HUES6 (cell line): ENCODE data around the gene TAGLN3.

Experiments used
- H3K27ac ChIP-seq: 2 replicates; pipeline ENCODE4 v1.7.0; 2013; ENCODE audit warnings: low read depth, mild to moderate bottlenecking, low read length, inconsistent platforms
- H3K27me3 ChIP-seq: 2 replicates; pipeline ENCODE4 v1.6.1; 2013; ENCODE audit warnings: low read length; ENCODE audit not compliant: control insufficient read depth, insufficient read depth
- H3K36me3 ChIP-seq: 2 replicates; pipeline ENCODE4 v1.6.1; 2013; ENCODE audit warnings: low read length; ENCODE audit not compliant: control insufficient read depth, insufficient read depth
- H3K4me1 ChIP-seq: 2 replicates; pipeline ENCODE4 v1.6.1; 2013; ENCODE audit warnings: low read length; ENCODE audit not compliant: control insufficient read depth, insufficient read depth
- H3K4me3 ChIP-seq: 2 replicates; pipeline ENCODE4 v1.5.1; 2013; ENCODE audit warnings: low read depth, low read length
- H3K9ac ChIP-seq: one replicate; pipeline ENCODE4 v1.6.1; 2013; ENCODE audit warnings: mild to moderate bottlenecking, low read length
- H3K9me3 ChIP-seq: 2 replicates; pipeline ENCODE4 v1.6.1; 2013; ENCODE audit warnings: low read depth, low read length; ENCODE audit not compliant: control insufficient read depth, insufficient read depth

TAGLN3 gene

GRCh38 chr3:112010636-112011035 lies 11.9 kb downstream of the TAGLN3 start:
- no peaks in the 10 kb centered on the region for H3K36me3 ChIP-seq
- no peaks in the 10 kb centered on the region for H3K9me3 ChIP-seq
- no peak overlapping the region for H3K4me3 ChIP-seq
- H3K4me1 ChIP-seq = no peaks in the 10 kb centered on the region
- no peak overlapping the region for H3K9ac ChIP-seq
- no peak overlapping the region for H3K27ac ChIP-seq
- no peaks in the 10 kb centered on the region for H3K27me3 ChIP-seq

GRCh38 chr3:112011376-112011940 lies 12.7 kb downstream of the TAGLN3 start:
- Histone ChIP-seq H3K27me3 (no peaks in the 10 kb centered on the region), H3K36me3 (no peaks in the 10 kb centered on the region), H3K4me1 (no peaks in the 10 kb centered on the region; the same call in 1 of the 2 replicates), H3K4me3 (no peak overlapping the region), H3K9ac (no peak overlapping the region), H3K27ac (no peak overlapping the region), H3K9me3 (no peaks in the 10 kb centered on the region)

- no peak overlapping the region for H3K27ac ChIP-seq
- H3K9me3 ChIP-seq = no peaks in the 10 kb centered on the region
- H3K4me1 ChIP-seq = no peaks in the 10 kb centered on the region; the same call in 1 of the 2 replicates
- H3K9ac ChIP-seq = no peak overlapping the region
- no peaks in the 10 kb centered on the region for H3K27me3 ChIP-seq
- no peak overlapping the region for H3K4me3 ChIP-seq
- no peaks in the 10 kb centered on the region for H3K36me3 ChIP-seq
Observed at GRCh38 chr3:112012205-112012992, 13.7 kb downstream of the TAGLN3 start.

- Histone ChIP-seq H3K9ac (no peak overlapping the region), H3K4me3 (no peak overlapping the region), H3K9me3 (no peaks in the 10 kb centered on the region), H3K27me3 (no peaks in the 10 kb centered on the region), H3K36me3 (no peaks in the 10 kb centered on the region), H3K4me1 (no peaks in the 10 kb centered on the region; the same call in 1 of the 2 replicates), H3K27ac (no peak overlapping the region)
Observed at GRCh38 chr3:112013058-112013783, 14.5 kb downstream of the TAGLN3 start.

- no peaks in the 10 kb centered on the region; the same call in 1 of the 2 replicates for H3K4me1 ChIP-seq
Observed at GRCh38 chr3:112013784-112014143, 15.0 kb downstream of the TAGLN3 start.

GRCh38 chr3:112017091-112017490 lies 18.4 kb downstream of the TAGLN3 start:
- Histone ChIP-seq H3K4me3 (no peak overlapping the region), H3K9me3 (no peaks in the 10 kb centered on the region; the same call in 1 of the 2 replicates), H3K27ac (no peak overlapping the region), H3K4me1 (no peaks in the 10 kb centered on the region; the same call in 1 of the 2 replicates), H3K9ac (no peak overlapping the region), H3K36me3 (no peaks in the 10 kb centered on the region), H3K27me3 (no peaks in the 10 kb centered on the region)

More at GRCh38 chr3:112013784-112014143, 15.0 kb downstream of the TAGLN3 start:
- H3K27ac ChIP-seq = no peak overlapping the region
- H3K9me3 ChIP-seq = no peaks in the 10 kb centered on the region
- H3K27me3 ChIP-seq = no peaks in the 10 kb centered on the region
- H3K9ac ChIP-seq = no peak overlapping the region
- no peak overlapping the region for H3K4me3 ChIP-seq
- no peaks in the 10 kb centered on the region for H3K36me3 ChIP-seq

- H3K4me3 ChIP-seq = no peak overlapping the region
- no peak overlapping the region for H3K27ac ChIP-seq
- no peaks in the 10 kb centered on the region; the same call in 1 of the 2 replicates for H3K9me3 ChIP-seq
- no peaks in the 10 kb centered on the region for H3K36me3 ChIP-seq
- no peak overlapping the region for H3K9ac ChIP-seq
- H3K27me3 ChIP-seq = no peaks in the 10 kb centered on the region
- no peaks in the 10 kb centered on the region; the same call in 1 of the 2 replicates for H3K4me1 ChIP-seq
Observed at GRCh38 chr3:112018712-112019111, 20.0 kb downstream of the TAGLN3 start.

GRCh38 chr3:112019716-112020115 lies 21.0 kb downstream of the TAGLN3 start:
- Histone ChIP-seq H3K36me3 (no peaks in the 10 kb centered on the region), H3K27ac (no peak overlapping the region), H3K9me3 (no peaks in the 10 kb centered on the region; the same call in 1 of the 2 replicates), H3K9ac (no peak overlapping the region), H3K27me3 (no peaks in the 10 kb centered on the region), H3K4me3 (no peak overlapping the region), H3K4me1 (no peaks in the 10 kb centered on the region; the same call in 1 of the 2 replicates)

- no peaks in the 10 kb centered on the region; the same call in 1 of the 2 replicates for H3K9me3 ChIP-seq
- H3K4me1 ChIP-seq = no peaks in the 10 kb centered on the region; the same call in 1 of the 2 replicates
- no peaks in the 10 kb centered on the region for H3K36me3 ChIP-seq
- no peaks in the 10 kb centered on the region for H3K27me3 ChIP-seq
- no peak overlapping the region for H3K27ac ChIP-seq
- no peak overlapping the region for H3K4me3 ChIP-seq
- no peak overlapping the region for H3K9ac ChIP-seq
Observed at GRCh38 chr3:112020674-112021085, 22.0 kb downstream of the TAGLN3 start.

GRCh38 chr3:112027142-112027541 lies 28.4 kb downstream of the TAGLN3 start:
- no peaks in the 10 kb centered on the region for H3K4me1 ChIP-seq
- no peaks in the 10 kb centered on the region for H3K27me3 ChIP-seq
- no peaks in the 10 kb centered on the region for H3K36me3 ChIP-seq
- no peak overlapping the region for H3K27ac ChIP-seq
- no peak overlapping the region for H3K4me3 ChIP-seq
- no peak overlapping the region for H3K9ac ChIP-seq
- H3K9me3 ChIP-seq = no peaks in the 10 kb centered on the region

GRCh38 chr3:112027826-112028225 lies 29.1 kb downstream of the TAGLN3 start:
- Histone ChIP-seq H3K27me3 (no peaks in the 10 kb centered on the region), H3K4me3 (no peak overlapping the region), H3K36me3 (no peaks in the 10 kb centered on the region), H3K9me3 (no peaks in the 10 kb centered on the region), H3K4me1 (no peaks in the 10 kb centered on the region), H3K9ac (no peak overlapping the region), H3K27ac (no peak overlapping the region)
